ENCODE data around the gene CHD6. TPM values are rescaled to one million over a fixed set of nuclear protein-coding genes. Genes with fewer than 3 reads are reported as not detected.

CHD6 gene
- total RNA-seq, 1 experiment from 2014 or later = 26.6 TPM

- no peak for TF ChIP-seq SP1 (IDR thresholded peaks at IDR 0.05; ENCODE audit: low read depth)
- no peak for TF ChIP-seq EZH2 (IDR thresholded peaks at IDR 0.05)
- TF ChIP-seq ZFX (IDR thresholded peaks at IDR 0.05) = no peak
- TF ChIP-seq YY1 (IDR thresholded peaks at IDR 0.05; ENCODE audit: extremely low read depth, insufficient replicate concordance, low read depth, low read length) = no peak
- TF ChIP-seq ZBTB33 (IDR thresholded peaks at IDR 0.05; ENCODE audit: extremely low read depth, insufficient replicate concordance, low read length) = no peak
- TF ChIP-seq TCF7L2 (IDR thresholded peaks at IDR 0.05; ENCODE audit: borderline replicate concordance, extremely low read depth, insufficient read depth, insufficient read length) = no peak
- TF ChIP-seq ELF1 (IDR thresholded peaks at IDR 0.05; ENCODE audit: borderline replicate concordance, low read depth) = no peak
Measured at GRCh38 chr20:41480054-41480770, 138.0 kb downstream of the CHD6 start (continued).

DNA sequence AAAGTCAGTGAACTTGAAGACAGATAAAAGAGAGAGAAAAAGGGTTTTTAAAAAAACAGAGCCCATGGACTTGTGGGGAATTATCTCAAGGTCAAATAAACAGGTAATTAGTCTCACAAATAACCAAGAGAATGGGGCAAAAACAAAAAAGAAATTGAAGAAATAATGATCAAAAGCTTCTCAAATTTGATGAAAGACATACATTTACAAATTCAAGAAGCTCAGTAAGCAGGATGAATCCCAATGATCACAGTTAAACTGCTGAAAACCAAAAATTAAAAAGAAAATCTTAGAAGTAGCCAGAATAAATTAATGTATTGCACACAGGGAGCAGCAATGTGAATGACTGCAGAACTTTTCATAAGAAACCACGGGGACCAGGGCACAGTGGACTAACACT lies 139.1 kb downstream of the CHD6 start:
- no peak overlapping the region for H2AFZ ChIP-seq (ENCODE audit: low read depth, low read length, poor library complexity, severe bottlenecking)
- ChIA-PET RAD21 (ENCODE audit: low non-redundant PET in 1 of 2, low total read pairs in 2 of 2, uncharacterized antibody in 2 of 2, unreplicated experiment in 2 of 2) (no interaction called here), POLR2A (no interaction called here), CTCF (no interaction called here)
- intact Hi-C loops (cut with micrococcal nuclease) = no loop called here
- no peaks in the 10 kb centered on the region for H4K20me1 ChIP-seq (ENCODE audit: insufficient read depth)
- ATAC-seq = no peak
- no peak overlapping the region for H3K4me2 ChIP-seq (ENCODE audit: low read length)
- H3K9ac ChIP-seq (ENCODE audit: low read length) = no peak overlapping the region
- no peak overlapping the region for H3K27ac ChIP-seq (ENCODE audit: low read depth, low read length)
- DNase-seq (ENCODE audit: low read depth, low spot score) = no peak
- H3K36me3 ChIP-seq (ENCODE audit: control insufficient read depth in 1 of 2, insufficient read depth in 2 of 2, low read length in 2 of 2) = no peaks in the 10 kb centered on the region
- no peaks in the 10 kb centered on the region for H3K4me1 ChIP-seq (ENCODE audit: control insufficient read depth in 1 of 2, insufficient read depth in 2 of 2, low read length in 2 of 2)
- no peaks in the 10 kb centered on the region for H3K27me3 ChIP-seq (ENCODE audit: insufficient read depth, low read length)
- no peaks in the 10 kb centered on the region for H3K79me2 ChIP-seq (ENCODE audit: insufficient read depth, low read length)
- H3K4me3 ChIP-seq (replicated peaks in 1 of 2; ENCODE audit: low read depth in 1 of 2, low read length in 2 of 2) = no peak overlapping the region
- H3K9me3 ChIP-seq (ENCODE audit: control insufficient read depth in 1 of 2, insufficient read depth in 1 of 2, low read depth in 1 of 2, low read length in 2 of 2) = no peaks in the 10 kb centered on the region
- BruUV-seq (replicated peaks) = no TSS peak
- no peaks in the 10 kb centered on the region for H3K9me2 ChIP-seq (ENCODE audit: insufficient read depth)
- TF ChIP-seq EZH2 (IDR thresholded peaks at IDR 0.05) = no peak
- no peak for TF ChIP-seq ZNF274 (IDR thresholded peaks at IDR 0.05; ENCODE audit: low read depth, low read length)
- TF ChIP-seq TCF7L2 (IDR thresholded peaks at IDR 0.05; ENCODE audit: borderline replicate concordance, extremely low read depth, insufficient read depth, insufficient read length) = no peak
- TF ChIP-seq MAX (IDR thresholded peaks at IDR 0.05) = no peak
- TF ChIP-seq CTCF (IDR thresholded peaks at IDR 0.05 in 2 of 3, conservative IDR thresholded peaks at IDR 0.05 in 1 of 3; ENCODE audit: borderline replicate concordance in 1 of 3, insufficient read depth in 1 of 3, low read depth in 2 of 3, low read length in 2 of 3) = no peak
- TF ChIP-seq EGR1 (IDR thresholded peaks at IDR 0.05; ENCODE audit: low read depth) = no peak
- no peak for TF ChIP-seq ZBTB33 (IDR thresholded peaks at IDR 0.05; ENCODE audit: extremely low read depth, insufficient replicate concordance, low read length)
- no peak for TF ChIP-seq REST (IDR thresholded peaks at IDR 0.05; ENCODE audit: low read depth)
- no peak for TF ChIP-seq SIN3A (IDR thresholded peaks at IDR 0.05; ENCODE audit: low read depth)

Measured in HCT116 (cell line).